ENCODE measurements around the gene NRCAM.

The NRCAM gene

DNA sequence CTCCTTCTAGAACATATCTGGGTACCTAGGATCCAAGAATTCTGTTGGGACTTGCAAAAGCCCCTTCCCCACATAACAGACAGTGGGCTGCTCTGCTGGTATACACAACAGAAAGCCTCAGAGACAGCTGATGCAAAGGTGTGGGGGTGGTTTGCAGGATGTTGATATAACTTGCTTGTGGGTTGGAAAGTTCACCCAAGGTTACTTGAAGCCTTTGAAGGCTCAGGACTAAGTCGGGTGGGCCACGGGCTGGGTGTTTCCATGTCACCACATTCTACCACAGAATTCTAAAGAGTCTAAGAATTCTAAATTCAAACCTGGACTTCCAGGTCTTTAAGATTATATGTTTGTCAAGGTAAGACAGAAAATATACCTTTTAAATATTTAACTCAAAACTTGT lies 7.4 kb upstream of the NRCAM start:
- TF ChIP-seq EZH2phosphoT487 (IDR thresholded peaks at IDR 0.05; ENCODE audit: low read length) (no peak), CTCF (IDR thresholded peaks at IDR 0.05; ENCODE audit: low read length) (no peak), EZH2 (optimal IDR thresholded peaks at IDR 0.05; ENCODE audit: low read depth, low read length) (no peak)
- no peak for DNase-seq
- Histone ChIP-seq H3K4me1 (ENCODE audit: low read length) (no peaks in the 10 kb centered on the region), H3K27me3 (replicated peaks; ENCODE audit: insufficient read depth, low read length) (no peaks in the 10 kb centered on the region), H3K9me2 (replicated peaks; ENCODE audit: insufficient read depth, low read length) (no peaks in the 10 kb centered on the region), H3F3A (ENCODE audit: insufficient read depth, low read length) (no peaks in the 10 kb centered on the region), H3K9me3 (replicated peaks; ENCODE audit: insufficient read depth, low read length) (no peaks in the 10 kb centered on the region), H3K36me3 (replicated peaks; ENCODE audit: insufficient read depth, low read length) (no peaks in the 10 kb centered on the region), H2AFZ (ENCODE audit: low read length) (no peak overlapping the region), H3K27ac (ENCODE audit: low read length) (no peak overlapping the region), H4K20me1 (ENCODE audit: insufficient read depth, low read length) (no peaks in the 10 kb centered on the region), H3K4me3 (ENCODE audit: low read length) (no peak overlapping the region), H3K79me2 (ENCODE audit: low read length) (no peaks in the 10 kb centered on the region), H3K4me2 (ENCODE audit: low read depth, low read length) (no peak overlapping the region), H3K9ac (ENCODE audit: low read length) (no peak overlapping the region)

GRCh38 chr7:108461840-108462239 lies 5.6 kb upstream of the NRCAM start:
- Histone ChIP-seq H3K4me2 (ENCODE audit: low read depth, low read length) (no peak overlapping the region), H3K9me2 (replicated peaks; ENCODE audit: insufficient read depth, low read length) (no peaks in the 10 kb centered on the region), H3K9ac (ENCODE audit: low read length) (no peak overlapping the region), H3K4me1 (ENCODE audit: low read length) (no peaks in the 10 kb centered on the region), H3K27ac (ENCODE audit: low read length) (no peak overlapping the region), H3K79me2 (ENCODE audit: low read length) (no peaks in the 10 kb centered on the region), H3F3A (ENCODE audit: insufficient read depth, low read length) (no peaks in the 10 kb centered on the region), H3K27me3 (replicated peaks; ENCODE audit: insufficient read depth, low read length) (0 out of 2 replicates have a peak, but pooled peaks cover 1% of the 10 kb centered on the region), H3K9me3 (replicated peaks; ENCODE audit: insufficient read depth, low read length) (no peaks in the 10 kb centered on the region), H2AFZ (ENCODE audit: low read length) (no peak overlapping the region), H3K4me3 (ENCODE audit: low read length) (no peak overlapping the region), H4K20me1 (ENCODE audit: insufficient read depth, low read length) (no peaks in the 10 kb centered on the region), H3K36me3 (replicated peaks; ENCODE audit: insufficient read depth, low read length) (no peaks in the 10 kb centered on the region)
- no peak for DNase-seq
- no peak for TF ChIP-seq CTCF (IDR thresholded peaks at IDR 0.05; ENCODE audit: low read length)
- TF ChIP-seq EZH2 (optimal IDR thresholded peaks at IDR 0.05; ENCODE audit: low read depth, low read length): no peak
- no peak for TF ChIP-seq EZH2phosphoT487 (IDR thresholded peaks at IDR 0.05; ENCODE audit: low read length)

DNA sequence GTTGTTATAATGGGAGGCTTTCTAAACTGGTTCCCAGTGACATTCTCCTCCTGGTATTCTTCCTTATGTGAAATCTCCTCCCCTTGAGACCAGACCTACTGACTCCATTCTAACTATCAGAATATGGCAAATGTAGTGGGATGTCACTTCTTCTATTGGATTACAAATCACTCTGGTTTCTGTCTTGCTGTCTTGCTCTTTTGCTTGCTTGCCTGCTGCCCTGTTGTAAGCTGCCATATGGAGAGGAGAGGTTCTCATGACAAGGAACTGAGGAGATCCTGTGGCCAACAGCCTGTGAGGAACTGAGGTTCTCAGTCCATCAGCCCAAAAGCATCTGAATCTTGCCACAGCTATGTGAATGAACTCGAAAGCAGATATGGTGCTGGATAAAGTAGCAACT lies 4.7 kb upstream of the NRCAM start:
- H3K27ac ChIP-seq (ENCODE audit: low read length): no peak overlapping the region
- no peak overlapping the region for H3K4me3 ChIP-seq (ENCODE audit: low read length)
- H3F3A ChIP-seq (ENCODE audit: insufficient read depth, low read length): no peaks in the 10 kb centered on the region
- H2AFZ ChIP-seq (ENCODE audit: low read length): no peak overlapping the region
- H3K27me3 ChIP-seq (replicated peaks; ENCODE audit: insufficient read depth, low read length): peaks cover 5% of the 10 kb centered on the region
- H3K79me2 ChIP-seq (ENCODE audit: low read length): no peaks in the 10 kb centered on the region
- no peaks in the 10 kb centered on the region for H3K9me2 ChIP-seq (replicated peaks; ENCODE audit: insufficient read depth, low read length)
- DNase-seq: no peak
- H4K20me1 ChIP-seq (ENCODE audit: insufficient read depth, low read length): no peaks in the 10 kb centered on the region
- no peak overlapping the region for H3K4me2 ChIP-seq (ENCODE audit: low read depth, low read length)
- no peaks in the 10 kb centered on the region for H3K36me3 ChIP-seq (replicated peaks; ENCODE audit: insufficient read depth, low read length)
- TF ChIP-seq EZH2 (optimal IDR thresholded peaks at IDR 0.05; ENCODE audit: low read depth, low read length) (no peak), CTCF (IDR thresholded peaks at IDR 0.05; ENCODE audit: low read length) (no peak), EZH2phosphoT487 (IDR thresholded peaks at IDR 0.05; ENCODE audit: low read length) (no peak)
- no peaks in the 10 kb centered on the region for H3K9me3 ChIP-seq (replicated peaks; ENCODE audit: insufficient read depth, low read length)
- H3K9ac ChIP-seq (ENCODE audit: low read length): no peak overlapping the region
- H3K4me1 ChIP-seq (ENCODE audit: low read length): no peaks in the 10 kb centered on the region

All from MM.1S (cell line).